GM18505 (cell line): Measurements from ENCODE around the gene THAP7.

Experiments
- ATAC-seq: cut with Tn5 transposase; IDR thresholded peaks from one replicate; pipeline ENCODE4 v1.9.1; 2021; ENCODE audit not compliant: unreplicated experiment
- POLR2A ChIP-seq: IDR thresholded peaks from 4 replicates; pipeline ENCODE4 v1.6.1; 2011; ENCODE audit warnings: borderline replicate concordance; ENCODE audit not compliant: insufficient read depth, insufficient read length; ENCODE audit errors: extremely low read depth

Gene THAP7

DNA sequence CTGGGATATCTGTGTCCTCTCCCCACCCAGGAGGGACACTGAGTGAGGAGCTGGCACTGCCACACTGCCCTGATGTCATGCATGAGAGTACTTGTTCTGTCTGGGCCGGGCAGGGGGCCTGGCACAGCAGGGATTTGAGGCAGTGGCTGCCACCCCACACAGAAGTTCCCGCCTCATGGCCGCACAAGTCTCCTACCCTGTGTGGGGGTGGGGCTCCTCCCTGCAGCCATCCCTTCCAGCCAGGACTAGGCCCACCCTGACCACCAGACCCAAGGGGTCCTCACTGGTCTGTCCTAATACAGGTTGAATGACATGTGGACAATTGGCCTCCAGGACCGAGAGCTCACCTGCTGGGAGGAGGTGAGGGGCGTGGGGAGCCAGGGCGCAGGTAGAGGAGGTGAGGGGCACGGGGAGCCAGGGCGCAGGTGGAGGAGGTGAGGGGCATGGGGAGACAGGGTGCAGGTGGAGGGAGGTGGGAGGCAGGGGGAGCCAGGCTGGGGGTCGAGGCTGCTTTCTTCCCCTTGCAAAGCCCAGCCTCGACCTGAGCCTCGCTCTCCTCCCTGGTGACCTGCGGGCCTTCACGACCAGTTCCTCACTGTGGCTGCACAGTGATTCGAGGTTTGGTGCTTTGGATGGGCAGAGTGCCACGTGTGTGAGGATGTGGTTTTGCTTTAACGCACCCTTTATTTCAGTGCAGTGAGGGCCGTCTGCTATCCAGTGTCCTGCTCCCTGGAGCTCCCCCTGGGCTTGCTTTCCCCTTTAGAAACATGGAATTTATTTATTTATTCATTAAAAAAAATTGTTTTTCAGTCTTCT lies 12.4 kb downstream of the THAP7 start:
- TF ChIP-seq POLR2A: no peak
- ATAC-seq: no peak

DNA sequence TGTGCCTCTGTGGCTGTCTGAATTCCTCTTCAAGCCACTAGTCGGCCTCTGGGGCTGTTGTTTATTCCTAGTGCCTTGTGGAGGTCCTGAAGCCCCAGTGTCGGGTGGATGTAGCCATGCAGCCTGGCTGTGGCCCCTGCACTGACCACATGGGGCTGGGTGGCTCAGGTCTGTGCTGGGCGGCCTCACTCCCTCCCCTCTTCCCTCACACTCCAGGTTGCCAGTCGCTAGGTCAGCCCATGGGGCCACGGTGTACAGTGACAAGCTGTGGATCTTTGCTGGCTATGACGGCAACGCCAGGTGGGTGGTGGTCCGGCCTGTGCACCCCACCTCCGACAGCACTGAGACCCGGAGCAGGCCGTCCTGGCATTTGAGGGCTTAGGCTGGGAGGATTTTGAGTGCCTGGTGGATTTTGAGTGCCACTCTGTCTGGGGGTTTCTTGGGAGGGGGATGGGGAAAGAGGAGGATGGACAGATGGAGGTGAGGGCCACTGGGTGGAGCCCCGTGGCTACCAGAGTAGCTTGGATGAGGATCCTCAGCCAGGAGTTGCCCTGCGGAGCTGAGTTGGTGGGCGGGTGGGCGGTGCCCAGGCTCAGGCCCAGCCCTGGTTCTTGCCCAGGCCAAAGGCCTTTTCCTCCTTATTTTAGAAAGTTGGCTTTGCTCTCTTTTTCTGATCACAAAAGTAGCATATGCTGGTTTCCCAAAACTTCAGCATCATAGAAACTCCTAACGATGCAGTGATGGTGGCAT lies 13.2 kb downstream of the THAP7 start:
- TF ChIP-seq POLR2A: no peak
- ATAC-seq: no peak

DNA sequence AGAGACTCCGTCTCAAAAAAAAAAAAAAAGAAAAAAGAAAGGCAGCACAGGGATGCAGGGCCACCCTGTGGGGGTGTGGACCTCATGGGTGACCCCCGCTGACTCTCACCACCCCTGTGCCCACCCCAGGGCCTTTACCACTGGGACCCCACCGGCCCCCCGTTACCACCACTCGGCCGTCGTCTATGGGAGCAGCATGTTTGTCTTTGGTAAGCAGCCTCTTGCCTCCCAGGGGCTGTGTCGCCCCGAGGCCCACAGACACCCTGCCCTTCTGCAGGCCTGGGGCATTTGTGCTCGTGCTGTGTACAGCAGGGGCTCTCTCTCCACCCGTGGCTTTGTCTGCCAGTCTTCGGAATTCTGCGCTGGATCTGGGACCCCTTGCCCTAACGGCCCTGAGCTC lies 14.5 kb downstream of the THAP7 start:
- no peak for ATAC-seq
- TF ChIP-seq POLR2A: no peak

DNA sequence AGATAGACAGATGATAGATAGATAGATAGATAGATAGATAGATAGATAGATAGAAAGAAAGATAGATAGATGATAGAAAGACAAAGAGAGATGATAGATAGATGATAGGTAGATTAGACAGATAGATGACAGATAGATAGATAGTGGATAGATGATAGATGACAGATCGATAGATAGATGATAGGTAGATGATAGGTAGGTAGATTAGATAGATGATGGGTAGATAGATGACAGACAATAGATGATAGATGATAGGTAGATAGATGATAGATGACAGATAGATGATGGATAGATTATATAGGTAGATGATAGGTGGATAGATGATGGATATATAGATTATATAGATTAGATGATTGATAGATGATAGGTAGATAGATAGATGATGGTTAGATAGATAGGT lies 15.6 kb downstream of the THAP7 start:
- ATAC-seq: no peak

DNA sequence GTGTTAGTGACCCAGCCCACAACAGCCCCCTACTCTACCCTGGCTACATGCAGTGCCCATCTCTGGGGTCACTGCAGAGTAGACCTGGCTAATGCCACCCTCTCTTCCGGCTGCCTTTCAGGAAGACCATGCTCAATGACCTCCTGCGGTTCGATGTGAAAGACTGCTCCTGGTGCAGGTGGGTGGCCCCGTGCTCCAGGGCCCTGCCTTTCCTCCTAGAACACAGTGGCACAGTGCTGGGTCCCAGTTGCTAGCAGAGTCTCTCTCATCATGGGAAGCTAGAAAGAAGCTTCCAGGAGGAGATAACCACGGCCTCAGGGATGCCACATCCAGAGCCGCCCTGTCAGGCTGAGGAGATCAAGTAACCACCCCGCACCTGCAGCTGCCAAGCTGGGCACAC lies 16.2 kb downstream of the THAP7 start:
- TF ChIP-seq POLR2A: no peak
- no peak for ATAC-seq

More for the DNA sequence above, 15.6 kb downstream of the THAP7 start:
- no peak for TF ChIP-seq POLR2A

DNA sequence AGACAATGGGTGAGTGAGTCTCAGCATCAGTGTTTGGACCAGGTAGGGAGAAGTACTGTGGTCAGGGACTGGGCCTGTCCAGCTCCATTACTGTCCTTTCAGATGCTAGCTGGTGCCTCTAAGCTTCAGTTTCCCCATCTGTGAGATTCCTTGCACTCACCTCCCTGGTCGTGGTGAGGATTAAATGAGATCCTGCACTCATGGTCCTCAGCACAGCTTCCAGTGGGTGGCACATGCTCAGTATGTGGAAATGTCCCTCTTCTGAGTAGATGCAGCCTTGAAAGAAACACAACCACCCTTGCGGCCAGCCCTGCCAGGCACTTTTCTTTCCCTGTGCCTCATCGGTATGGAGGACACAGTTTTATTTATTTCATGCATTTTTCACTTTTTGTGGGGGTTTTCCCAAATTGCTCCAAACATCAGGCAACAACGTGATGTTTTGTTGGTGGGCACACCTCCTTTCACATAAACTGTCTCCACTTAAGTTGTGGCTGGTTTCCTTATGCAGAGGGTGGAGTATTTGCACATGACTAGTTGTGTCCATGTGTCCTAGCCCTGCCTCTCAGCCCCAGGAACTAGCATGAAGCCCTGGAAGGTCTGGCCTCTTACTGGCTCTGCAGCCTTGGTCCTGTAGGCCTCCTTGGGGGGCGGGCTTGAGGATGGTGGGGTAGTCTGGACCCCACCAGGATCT lies 18.7 kb downstream of the THAP7 start:
- TF ChIP-seq POLR2A: no peak
- no peak for ATAC-seq

DNA sequence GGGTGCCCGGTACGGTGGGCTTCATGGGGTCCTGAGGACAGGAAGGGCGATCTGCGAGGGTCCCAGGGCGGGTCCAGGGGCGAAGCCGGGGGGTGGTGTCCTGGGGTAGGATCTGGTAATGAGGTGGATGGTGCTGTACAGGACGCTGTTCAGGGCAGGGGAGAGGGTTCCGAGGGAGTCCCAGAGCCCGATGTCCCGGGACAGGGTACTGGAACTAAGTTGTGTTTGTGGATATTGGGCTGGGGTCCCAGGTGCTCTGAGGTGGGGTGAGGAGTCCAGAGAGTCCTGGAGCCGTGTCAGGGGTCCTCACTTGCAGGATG lies 19.4 kb downstream of the THAP7 start:
- peak; percentile 25 for ATAC-seq
- no peak for TF ChIP-seq POLR2A

DNA sequence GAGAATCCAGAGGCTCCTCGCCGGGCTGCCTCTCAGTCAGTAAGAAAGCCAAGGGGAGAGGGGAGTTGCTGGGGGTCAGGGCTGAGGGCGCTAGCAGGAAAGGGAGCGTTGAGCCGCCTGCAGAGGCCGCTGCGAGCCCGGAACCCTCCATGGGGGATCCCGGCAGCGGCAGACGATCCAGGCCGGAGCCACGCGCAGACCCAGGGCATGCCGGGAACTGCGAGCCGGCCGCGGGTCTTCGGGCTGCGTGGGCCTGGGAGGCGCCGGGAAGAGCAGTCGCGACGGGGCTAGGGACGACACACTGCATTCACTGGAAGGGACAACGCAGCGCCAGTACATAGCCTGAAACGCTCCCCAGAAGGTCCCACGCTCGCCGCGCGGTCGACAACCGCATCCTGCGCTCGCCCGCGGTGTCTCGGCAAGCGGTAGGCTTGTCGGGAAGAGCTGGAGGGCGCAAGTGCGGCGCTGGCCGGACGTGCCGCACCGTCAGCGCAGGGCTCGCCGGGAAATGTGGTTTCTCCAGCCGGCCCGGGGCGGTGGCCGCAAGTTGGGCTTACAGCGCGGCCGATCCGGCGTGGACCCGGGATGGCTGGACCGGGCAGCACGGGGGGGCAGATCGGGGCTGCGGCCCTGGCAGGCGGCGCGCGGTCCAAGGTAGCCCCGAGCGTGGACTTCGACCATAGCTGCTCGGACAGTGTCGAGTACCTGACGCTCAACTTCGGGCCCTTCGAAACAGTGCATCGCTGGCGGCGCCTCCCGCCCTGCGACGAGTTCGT lies 19.9 kb downstream of the THAP7 start, which contains the start of gene LZTR1:
TSS of gene LZTR1 (plus strand) at position 511 of the 776 bp plus-strand sequence. CDS start at position 586, 75 bp downstream.
- peak; percentile 63 for ATAC-seq

DNA sequence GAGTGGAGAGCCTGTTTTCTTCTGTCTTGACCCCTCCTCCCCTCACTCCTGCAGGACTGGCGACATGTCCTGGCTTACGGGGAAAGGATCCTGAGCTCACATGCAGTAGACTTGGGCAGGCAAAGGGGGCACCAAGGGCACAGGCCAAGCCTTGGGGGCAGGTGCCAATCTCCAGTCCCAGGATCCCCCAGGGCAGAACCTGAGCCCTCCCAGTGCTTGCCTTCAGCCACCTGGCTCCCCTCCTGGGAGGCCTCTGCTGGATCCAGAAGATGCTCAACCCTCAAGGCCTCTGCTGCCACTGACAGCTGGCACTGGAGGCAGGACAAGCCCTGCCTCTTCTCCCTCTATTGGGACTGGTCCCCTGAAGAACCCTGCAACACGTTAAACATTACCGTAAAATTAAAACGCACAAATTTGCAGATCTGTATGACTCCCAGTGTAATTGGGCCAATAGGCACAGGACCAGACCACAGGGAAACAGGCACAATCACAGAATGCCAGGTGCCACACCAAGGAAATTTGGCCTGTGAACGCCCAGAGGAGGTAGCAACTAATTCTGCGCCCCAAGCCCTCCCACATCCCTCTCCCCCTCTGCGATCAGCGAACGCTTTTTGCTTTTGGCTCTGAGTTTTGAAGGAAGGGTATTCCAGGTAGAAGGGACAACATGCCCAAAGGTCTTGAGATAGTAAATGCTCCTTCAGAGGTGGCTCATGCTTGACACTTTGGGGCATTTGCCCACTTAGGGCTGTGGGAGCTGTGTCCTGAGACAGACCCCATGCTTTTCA lies 20.8 kb downstream of the THAP7 start:
- TF ChIP-seq POLR2A: no peak
- no peak for ATAC-seq

More for the DNA sequence above, 19.9 kb downstream of the THAP7 start, which contains the start of gene LZTR1:
- TF ChIP-seq POLR2A: peak; percentile 97

GRCh38 chr22:20980523-20980922 lies 21.4 kb downstream of the THAP7 start:
- no peak for TF ChIP-seq POLR2A
- no peak for ATAC-seq

DNA sequence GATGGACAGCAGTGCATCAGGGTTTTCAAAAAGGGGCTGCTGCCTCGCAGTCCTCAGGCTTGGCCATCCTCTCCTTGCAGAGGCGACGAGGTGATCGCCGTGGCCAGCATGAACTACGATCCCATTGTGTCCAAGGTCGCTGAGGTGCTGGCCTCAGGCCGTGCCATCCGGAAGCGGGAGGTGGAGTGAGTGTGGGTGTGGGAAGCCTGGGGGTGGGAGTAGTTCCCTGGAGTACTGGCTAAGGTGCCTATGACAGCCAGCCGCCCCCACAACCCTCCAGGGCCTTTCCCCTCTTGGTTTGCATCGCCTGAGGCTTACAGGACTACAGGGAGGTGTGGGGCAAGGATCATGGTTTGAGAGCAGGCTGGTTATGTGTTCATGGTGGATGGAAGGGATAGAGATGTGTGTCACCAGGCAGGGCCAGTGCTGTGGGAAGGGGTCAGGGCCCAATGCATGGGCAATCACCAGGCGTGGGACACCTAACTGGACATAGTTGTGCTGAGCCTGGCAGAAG lies 21.9 kb downstream of the THAP7 start:
- TF ChIP-seq POLR2A: no peak
- no peak for ATAC-seq

GRCh38 chr22:20979243-20979809 lies 22.6 kb downstream of the THAP7 start:
- no peak for ATAC-seq
- TF ChIP-seq POLR2A: no peak
